HG03354 (cell line): Measurements from ENCODE around the gene CC2D2A.
"Not testable (repeated sequence)": the region's sequence is repeated elsewhere in the genome, so short reads cannot be mapped to it uniquely, and the experiment has no call there.

ENCODE experiments used
- ATAC-seq: cut with Tn5 transposase; IDR thresholded peaks from one replicate; pipeline ENCODE4 v1.9.1; 2021; ENCODE audit warnings: mild to moderate bottlenecking; ENCODE audit not compliant: unreplicated experiment, poor library complexity, severe bottlenecking

Gene CC2D2A

DNA sequence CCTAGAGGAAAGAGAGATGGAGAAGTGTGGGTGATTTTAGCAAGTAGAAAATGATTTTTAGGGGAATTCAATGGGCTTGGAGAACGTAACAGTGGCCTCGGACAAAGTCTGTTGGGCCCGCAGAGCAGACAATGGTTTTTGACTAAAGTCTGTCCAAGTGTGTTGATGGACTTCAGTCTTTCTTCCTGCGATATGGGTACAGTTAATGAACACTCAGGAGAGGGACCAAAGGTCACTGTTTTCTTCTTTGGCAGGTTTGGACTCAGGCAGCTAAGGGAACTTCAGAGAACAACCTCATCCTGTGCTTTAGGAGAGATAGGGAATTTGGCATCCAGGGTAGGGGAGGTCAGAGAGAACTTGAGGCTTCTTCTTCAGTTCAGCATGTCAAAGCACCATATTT is 38.0 kb downstream of the CC2D2A start:
- no peak for ATAC-seq

DNA sequence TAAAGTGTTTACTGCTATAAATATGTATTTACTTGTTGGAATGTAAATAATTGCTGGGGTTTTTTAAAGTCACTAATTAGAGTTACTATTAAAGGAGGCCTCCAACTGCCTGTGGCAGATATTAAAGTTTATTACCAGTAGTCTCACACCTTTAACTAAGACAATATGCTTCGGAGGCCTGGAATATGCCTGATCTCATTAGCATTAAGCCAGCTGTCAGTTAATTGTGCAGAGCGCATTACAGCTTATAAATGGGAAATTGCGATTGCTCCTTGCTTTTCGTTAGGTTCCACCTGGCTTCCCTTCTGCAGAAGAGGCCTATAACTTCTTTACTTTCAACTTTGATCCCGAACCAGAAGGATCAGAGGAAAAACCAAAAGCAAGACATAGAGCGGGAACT is 41.3 kb downstream of the CC2D2A start:
- ATAC-seq = no peak

DNA sequence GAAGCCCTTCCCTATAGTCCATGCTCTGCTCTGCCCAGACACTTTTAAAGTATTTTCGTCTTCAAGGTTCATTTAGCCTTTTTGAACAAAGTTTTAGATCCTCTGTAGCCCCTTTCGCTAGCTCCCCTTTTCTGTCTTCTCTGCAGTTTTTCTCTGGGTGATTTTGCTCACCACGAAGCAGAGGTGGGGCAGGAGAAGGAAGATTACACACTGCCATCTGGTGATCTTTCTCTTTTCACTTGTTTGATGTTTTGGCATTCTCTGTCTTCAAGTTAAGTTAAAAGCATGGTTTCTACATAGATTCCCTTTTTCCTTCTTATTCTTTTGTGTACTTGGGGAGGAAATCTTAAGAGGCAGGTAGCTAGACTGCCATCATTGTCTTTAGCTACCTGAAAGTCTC is 43.9 kb downstream of the CC2D2A start:
- ATAC-seq = no peak

DNA sequence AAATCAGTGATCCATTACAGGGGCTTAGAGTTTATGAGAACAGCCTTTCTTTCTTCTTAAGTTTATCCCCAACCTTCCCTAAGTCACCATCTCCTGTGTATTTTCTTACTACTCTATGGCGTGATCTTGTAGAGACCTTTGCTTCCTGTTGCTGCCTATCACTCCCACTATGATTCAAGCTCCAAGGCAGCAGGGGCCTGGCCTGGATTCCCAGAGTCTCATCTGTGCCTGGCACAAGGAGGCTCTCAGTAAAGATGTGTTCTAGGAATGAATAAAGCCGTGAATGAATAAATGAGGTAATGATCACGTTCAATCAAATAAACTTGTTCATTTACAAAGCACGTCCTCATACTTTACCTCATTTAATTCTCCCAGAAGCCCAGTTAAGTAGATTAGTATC is 45.4 kb downstream of the CC2D2A start:
- no peak for ATAC-seq

- ATAC-seq = no peak
Observed at GRCh38 chr4:15516494-15516893, 46.8 kb downstream of the CC2D2A start.

DNA sequence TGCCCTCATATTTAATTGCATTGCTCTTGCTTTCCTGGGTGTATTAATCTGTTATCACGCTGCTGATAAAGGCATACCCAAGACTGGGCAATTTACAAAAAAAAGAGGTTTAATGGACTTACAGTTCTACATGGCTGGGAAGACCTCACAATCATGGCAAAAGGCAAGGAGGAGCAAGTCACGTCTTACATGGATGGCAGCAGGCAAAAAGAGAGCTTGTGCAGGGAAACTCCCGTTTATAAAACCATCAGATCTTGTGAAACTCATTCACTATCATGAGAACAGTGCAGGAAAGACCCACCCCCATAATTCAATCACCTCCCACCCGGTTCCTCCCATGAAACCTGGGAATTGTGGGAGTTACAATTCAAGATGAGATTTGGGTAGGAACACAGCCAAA is 48.0 kb downstream of the CC2D2A start:
- ATAC-seq = not testable (repeated sequence)

DNA sequence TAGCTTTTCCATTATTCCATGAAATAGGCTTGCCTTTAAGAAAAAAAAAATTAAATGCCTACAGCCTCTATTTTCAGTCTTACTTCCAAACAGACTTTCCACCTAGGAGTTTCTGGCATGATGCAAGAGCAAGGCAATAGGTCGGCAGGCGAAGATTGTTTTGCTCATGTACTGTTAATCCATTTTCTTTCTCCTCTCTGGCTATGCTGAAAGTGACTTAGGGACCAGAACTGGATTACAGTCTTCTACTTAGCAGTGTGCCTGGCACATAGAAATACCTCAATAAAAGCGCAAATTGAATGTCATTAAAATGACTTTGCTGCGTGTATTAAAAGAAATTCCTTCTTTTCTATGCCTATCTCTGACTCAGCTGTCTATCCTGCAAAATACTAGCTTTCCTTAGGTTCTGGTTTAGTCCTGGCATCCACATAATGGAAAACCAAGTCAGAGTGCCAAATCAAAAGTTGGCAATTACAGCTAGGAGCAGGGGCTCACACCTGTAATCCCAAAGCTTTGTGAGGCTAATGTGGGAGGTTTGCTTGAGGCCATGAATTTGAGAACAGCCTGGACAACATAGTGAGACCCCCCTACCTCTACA is 51.9 kb downstream of the CC2D2A start:
- no peak for ATAC-seq

- ATAC-seq = no peak
Observed at GRCh38 chr4:15525080-15525479, 55.4 kb downstream of the CC2D2A start.

- ATAC-seq = no peak
Observed at GRCh38 chr4:15526924-15527592, 57.4 kb downstream of the CC2D2A start.

GRCh38 chr4:15531792-15532191 is 62.1 kb downstream of the CC2D2A start:
- no peak for ATAC-seq

GRCh38 chr4:15533817-15534216 is 64.1 kb downstream of the CC2D2A start:
- ATAC-seq = no peak

DNA sequence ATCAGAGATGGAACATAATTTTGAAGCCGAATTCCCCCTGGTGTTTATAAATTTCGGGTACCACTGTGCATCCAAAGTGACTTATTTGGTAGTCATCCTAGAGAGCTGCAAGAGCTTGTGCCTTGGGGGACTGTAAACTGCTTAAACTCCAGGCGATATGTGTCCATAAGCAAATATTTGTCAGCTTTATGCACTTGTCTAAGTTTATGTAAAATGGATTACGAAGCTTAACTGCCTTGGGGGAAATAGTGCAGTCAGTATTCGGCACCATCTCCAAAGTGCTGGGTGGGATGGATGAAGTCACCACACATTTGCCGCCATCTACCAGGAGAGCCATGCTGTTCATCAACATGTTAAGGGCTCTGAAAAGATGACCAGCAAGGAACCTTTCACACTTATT is 65.9 kb downstream of the CC2D2A start:
- ATAC-seq = no peak

- no peak for ATAC-seq
Observed at GRCh38 chr4:15536552-15537499, 67.1 kb downstream of the CC2D2A start.

- no peak for ATAC-seq
Observed at GRCh38 chr4:15541941-15542340, 72.3 kb downstream of the CC2D2A start.

DNA sequence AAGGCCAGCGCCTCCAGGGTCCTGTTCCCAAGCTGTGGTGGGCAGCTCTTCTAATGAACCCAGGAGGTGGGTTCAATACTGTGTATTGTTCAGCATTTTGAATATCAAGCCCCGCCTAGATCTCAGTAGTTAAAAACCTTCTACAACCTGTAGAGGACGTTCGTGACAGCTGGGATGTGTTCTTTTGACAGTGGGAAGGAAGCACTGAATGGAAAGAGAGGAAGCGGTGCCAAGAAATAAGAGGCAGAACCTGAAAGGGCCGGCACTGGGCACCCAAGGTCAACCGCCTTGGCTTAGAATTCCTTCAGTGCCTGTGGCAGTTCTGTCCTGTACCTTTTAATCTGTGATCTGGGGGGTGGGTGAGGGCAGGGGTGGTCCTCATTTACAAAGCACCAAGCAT is 73.1 kb downstream of the CC2D2A start:
- ATAC-seq = no peak

DNA sequence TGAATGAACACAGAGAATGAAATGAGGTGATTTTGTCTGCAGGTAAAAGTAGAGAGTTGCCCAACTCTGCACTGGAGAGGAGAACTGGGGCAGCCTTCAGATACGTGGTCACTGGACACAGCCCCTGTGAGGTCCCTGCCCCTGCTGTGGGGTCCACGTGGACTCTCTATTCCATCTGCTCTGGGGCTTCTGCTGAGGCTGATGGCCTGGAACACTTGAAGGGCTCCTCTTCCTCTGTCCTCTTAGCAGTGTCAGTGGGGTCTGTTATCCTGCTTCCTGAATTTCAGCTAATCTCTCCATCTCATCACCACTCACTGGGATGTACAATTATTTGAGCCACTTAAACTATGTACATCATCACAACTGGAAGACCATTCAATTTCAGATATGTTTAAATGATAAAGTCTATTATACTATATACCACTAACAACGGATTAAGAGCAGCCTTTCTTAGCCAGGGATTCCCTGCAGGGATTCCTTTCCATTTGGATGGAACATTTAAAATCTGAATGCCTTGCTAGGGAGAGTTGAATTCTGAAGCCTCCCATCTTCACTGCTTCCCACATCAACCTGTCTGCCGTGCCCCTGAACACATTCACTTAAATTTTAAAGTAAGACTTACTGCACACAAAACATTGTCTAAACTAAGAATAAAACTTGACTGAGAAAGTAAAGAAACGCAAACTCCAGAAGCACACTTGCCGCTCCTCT is 74.0 kb downstream of the CC2D2A start:
- ATAC-seq = no peak

- no peak for ATAC-seq
Observed at GRCh38 chr4:15544248-15544729, 74.6 kb downstream of the CC2D2A start.

- no peak for ATAC-seq
Observed at GRCh38 chr4:15545371-15545770, 75.7 kb downstream of the CC2D2A start.

- ATAC-seq = peak; percentile 44
Observed at GRCh38 chr4:15547392-15547791, 77.7 kb downstream of the CC2D2A start.

DNA sequence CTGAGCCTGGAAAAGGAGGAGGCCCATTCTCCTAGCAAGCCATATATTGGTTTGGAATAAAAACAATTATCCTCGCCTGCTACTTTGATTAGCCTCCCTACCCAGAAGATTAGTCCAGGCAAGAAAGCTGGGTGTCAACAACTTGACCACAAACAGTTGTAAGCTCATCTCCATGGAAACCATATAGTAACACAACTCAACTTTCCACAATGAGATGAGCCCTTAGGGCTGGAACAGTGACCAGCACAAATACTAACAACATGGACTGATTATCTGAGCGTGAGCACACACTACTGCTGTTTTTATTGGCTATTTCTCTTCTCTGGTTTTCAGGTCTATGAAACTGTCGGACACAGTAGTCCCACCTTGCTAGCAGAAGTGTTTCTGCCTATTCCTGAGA is 80.8 kb downstream of the CC2D2A start:
- peak; percentile 43 for ATAC-seq
